ENCODE data around the gene RFTN2.
"Not testable (repeated sequence)": the region's sequence is repeated elsewhere in the genome, so short reads cannot be mapped to it uniquely, and the experiment has no call there.

Gene RFTN2

GRCh38 chr2:197675246-197675645 lies at the start of gene RFTN2:
TSS of gene RFTN2 (minus strand) at chr2:197675587. CDS start at chr2:197675458, 129 bp downstream.
- DNase-seq = no peak

- DNase-seq = no peak
Observed at GRCh38 chr2:197717863-197718262, 42.5 kb upstream of the RFTN2 start.

GRCh38 chr2:197713271-197713670 lies 37.9 kb upstream of the RFTN2 start:
- no peak for DNase-seq

- DNase-seq = no peak
Observed at GRCh38 chr2:197711578-197711977, 36.2 kb upstream of the RFTN2 start.

GRCh38 chr2:197710424-197711042 lies 35.1 kb upstream of the RFTN2 start:
- DNase-seq = peak; percentile 14

- DNase-seq = not testable (repeated sequence)
Observed at GRCh38 chr2:197709140-197709539, 33.8 kb upstream of the RFTN2 start.

GRCh38 chr2:197708331-197708730 lies 32.9 kb upstream of the RFTN2 start:
- no peak for DNase-seq

GRCh38 chr2:197707316-197708213 lies 32.2 kb upstream of the RFTN2 start:
- peak; percentile 70 for DNase-seq

GRCh38 chr2:197706839-197707207 lies 31.4 kb upstream of the RFTN2 start:
- peak; percentile 37 for DNase-seq

GRCh38 chr2:197705912-197706838 lies 30.8 kb upstream of the RFTN2 start:
- DNase-seq = peak; percentile 47

GRCh38 chr2:197705121-197705911 lies 29.9 kb upstream of the RFTN2 start, which contains the start of gene MARS2:
TSS of gene MARS2 (plus strand) at chr2:197705369. CDS start at chr2:197705406, 37 bp downstream.
- peak; percentile 97 for DNase-seq

- no peak for DNase-seq
Observed at GRCh38 chr2:197704434-197705120, 29.2 kb upstream of the RFTN2 start.

- no peak for DNase-seq
Observed at GRCh38 chr2:197700960-197701359, 25.6 kb upstream of the RFTN2 start.

- DNase-seq = not testable (repeated sequence)
Observed at GRCh38 chr2:197699724-197700123, 24.3 kb upstream of the RFTN2 start.

- not testable (repeated sequence) for DNase-seq
Observed at GRCh38 chr2:197696571-197696970, 21.2 kb upstream of the RFTN2 start.

- not testable (repeated sequence) for DNase-seq
Observed at GRCh38 chr2:197695971-197696370, 20.6 kb upstream of the RFTN2 start.

GRCh38 chr2:197695206-197695605 lies 19.8 kb upstream of the RFTN2 start:
- not testable (repeated sequence) for DNase-seq

GRCh38 chr2:197677483-197677882 lies 2.1 kb upstream of the RFTN2 start:
- DNase-seq = no peak

GRCh38 chr2:197677056-197677455 lies 1.7 kb upstream of the RFTN2 start:
- DNase-seq = no peak

- no peak for DNase-seq
Observed at GRCh38 chr2:197675711-197676188, 363 bp upstream of the RFTN2 start.

GRCh38 chr2:197674591-197674990 lies 796 bp downstream of the RFTN2 start:
- DNase-seq = peak; percentile 17

Data from DMS53 (cell line).